D341Med (cell line): ENCODE data around the gene PARD6A.

ENCODE experiments used
- DNase-seq: peaks from one replicate; pipeline ENCODE4 v3.0.0; 2012; ENCODE audit warnings: low spot score

The PARD6A gene

GRCh38 chr16:67660564-67661028 lies at the start of gene PARD6A:
Gene PARD6A (plus strand): TSS chr16:67660960. CDS start chr16:67661039, 79 bp downstream.
- DNase-seq, result peak; percentile 95

GRCh38 chr16:67613808-67614207 lies 47.0 kb upstream of the PARD6A start:
- no peak for DNase-seq

- no peak for DNase-seq
Measured at GRCh38 chr16:67628216-67628615, 32.5 kb upstream of the PARD6A start.

- no peak for DNase-seq
Measured at GRCh38 chr16:67632415-67633172, 28.2 kb upstream of the PARD6A start.

- no peak for DNase-seq
Measured at GRCh38 chr16:67636713-67637112, 24.0 kb upstream of the PARD6A start.

- no peak for DNase-seq
Measured at GRCh38 chr16:67637625-67638024, 23.1 kb upstream of the PARD6A start.

- DNase-seq, result no peak
Measured at GRCh38 chr16:67641779-67642708, 18.7 kb upstream of the PARD6A start.

GRCh38 chr16:67644038-67644437 lies 16.7 kb upstream of the PARD6A start:
- no peak for DNase-seq

GRCh38 chr16:67645397-67646121 lies 15.2 kb upstream of the PARD6A start:
- no peak for DNase-seq

GRCh38 chr16:67647111-67647651 lies 13.6 kb upstream of the PARD6A start:
- no peak for DNase-seq

- DNase-seq, result no peak
Measured at GRCh38 chr16:67647681-67648080, 13.1 kb upstream of the PARD6A start.

GRCh38 chr16:67648088-67648763 lies 12.5 kb upstream of the PARD6A start:
- DNase-seq, result no peak

- no peak for DNase-seq
Measured at GRCh38 chr16:67648764-67649407, 11.9 kb upstream of the PARD6A start.

GRCh38 chr16:67649494-67649931 lies 11.2 kb upstream of the PARD6A start:
- no peak for DNase-seq

- no peak for DNase-seq
Measured at GRCh38 chr16:67650023-67650422, 10.7 kb upstream of the PARD6A start.

- no peak for DNase-seq
Measured at GRCh38 chr16:67651039-67651438, 9.7 kb upstream of the PARD6A start.

GRCh38 chr16:67651847-67652246 lies 8.9 kb upstream of the PARD6A start:
- DNase-seq, result no peak

- DNase-seq, result peak; percentile 93
Measured at GRCh38 chr16:67652578-67653127, 8.1 kb upstream of the PARD6A start.

GRCh38 chr16:67653128-67653788 lies 7.5 kb upstream of the PARD6A start:
- DNase-seq, result peak; percentile 84
